IMR-90 (cell line): ENCODE data around the gene CCSER1. TPM values are rescaled to one million over a fixed set of nuclear protein-coding genes. Genes with fewer than 3 reads are reported as not detected.

Experiments used
- ATAC-seq: fragments of 200-7000 bp; cut with Tn5 transposase; 2 replicates; pipeline ENCODE4 v1.9.1; 2020; ENCODE audit warnings: low read depth, mild to moderate bottlenecking, moderate library complexity
- BruUV-seq: library from RNA; stranded (reverse); fragments of 400-500 nt; replicated peaks from 2 replicates; lab custom pipeline; 2021; lab: Mats Ljungman, UMichigan
- CTCF ChIA-PET: fragments of 300-600 bp; formaldehyde crosslinking; extraction: SDS; loops from one replicate; lab custom pipeline; 2021; ENCODE audit warnings: antibody characterized with exemption; lab: Yijun Ruan, JAX
- POLR2A ChIA-PET: fragments of 300-600 bp; sonication (Branson Sonifier 250); formaldehyde crosslinking; loops from one replicate; lab custom pipeline; 2022; ENCODE audit warnings: antibody characterized with exemption; ENCODE audit not compliant: unreplicated experiment; lab: Charles Lee
- DNase-seq: peaks from one replicate; pipeline ENCODE4 v3.0.0; 2013
- H2AFZ ChIP-seq: replicated peaks from 2 replicates; pipeline ENCODE3; 2013; ENCODE audit warnings: low read length, mild to moderate bottlenecking; ENCODE audit not compliant: poor library complexity
- H2AK5ac ChIP-seq: 2 replicates; pipeline ENCODE4 v1.6.1; 2013; ENCODE audit warnings: low read depth, low read length, inconsistent platforms
- H2AK9ac ChIP-seq: replicated peaks from 2 replicates; pipeline ENCODE3; 2013; ENCODE audit warnings: mild to moderate bottlenecking, low read depth, low read length, moderate library complexity; ENCODE audit not compliant: poor library complexity
- H2BK120ac ChIP-seq: 2 replicates; pipeline ENCODE4 v1.6.1; 2013; ENCODE audit warnings: low read depth, low read length, inconsistent platforms
- H2BK15ac ChIP-seq: 3 replicates; pipeline ENCODE4 v1.6.1; 2013; ENCODE audit warnings: low read depth, low read length, inconsistent platforms
- H2BK20ac ChIP-seq: 2 replicates; pipeline ENCODE4 v1.6.1; 2013; ENCODE audit warnings: low read depth, mild to moderate bottlenecking, inconsistent platforms, low read length, moderate library complexity
- H2BK5ac ChIP-seq: 2 replicates; pipeline ENCODE4 v1.6.1; 2013; ENCODE audit warnings: mild to moderate bottlenecking, low read depth, low read length, inconsistent platforms; ENCODE audit not compliant: poor library complexity, severe bottlenecking
- H3K14ac ChIP-seq: replicated peaks from 2 replicates; pipeline ENCODE4 v1.6.1; 2013; ENCODE audit warnings: low read depth, low read length, inconsistent platforms
- H3K18ac ChIP-seq: 2 replicates; pipeline ENCODE4 v1.6.1; 2013; ENCODE audit warnings: low read depth, low read length, control low read depth
- H3K23ac ChIP-seq: 2 replicates; pipeline ENCODE4 v1.6.1; 2013; ENCODE audit warnings: low read depth, low read length, inconsistent platforms
- H3K27ac ChIP-seq: 2 replicates; pipeline ENCODE4 v1.5.1; 2013; ENCODE audit warnings: mild to moderate bottlenecking, control low read depth, low read length; ENCODE audit not compliant: insufficient read depth
- H3K27me3 ChIP-seq: 2 replicates; pipeline ENCODE4 v1.6.1; 2013; ENCODE audit warnings: low read length; ENCODE audit not compliant: control insufficient read depth, insufficient read depth
- H3K36me3 ChIP-seq: 2 replicates; pipeline ENCODE4 v1.6.1; 2013; ENCODE audit warnings: low read length, mixed read lengths; ENCODE audit not compliant: control insufficient read depth, insufficient read depth
- H3K4ac ChIP-seq: 2 replicates; pipeline ENCODE4 v1.6.1; 2013; ENCODE audit warnings: low read depth, low read length, inconsistent platforms
- H3K4me1 ChIP-seq: 2 replicates; pipeline ENCODE4 v1.6.1; 2013; ENCODE audit warnings: low read length, mixed read lengths; ENCODE audit not compliant: control insufficient read depth, insufficient read depth
- H3K4me2 ChIP-seq: 2 replicates; pipeline ENCODE4 v1.6.1; 2013; ENCODE audit warnings: low read depth, mild to moderate bottlenecking, control low read depth, low read length, moderate library complexity
- H3K4me3 ChIP-seq: 2 replicates; pipeline ENCODE4 v1.5.1; 2013; ENCODE audit warnings: low read depth, mild to moderate bottlenecking, control low read depth, low read length, moderate library complexity; ENCODE audit not compliant: insufficient read depth
- H3K56ac ChIP-seq: 2 replicates; pipeline ENCODE4 v1.6.1; 2013; ENCODE audit warnings: low read length, inconsistent platforms; ENCODE audit not compliant: insufficient read depth; ENCODE audit errors: extremely low read depth
- H3K79me1 ChIP-seq, 2 experiments: 2 replicates each; pipeline ENCODE4 v1.6.1; 2013; ENCODE audit warnings: low read length in 2 of 2, inconsistent platforms in 1 of 2, low read depth in 1 of 2
- H3K9ac ChIP-seq: 2 replicates; pipeline ENCODE4 v1.6.1; 2013; ENCODE audit warnings: low read depth, low read length, control low read depth
- H3K9me1 ChIP-seq: 2 replicates; pipeline ENCODE4 v1.6.1; 2013; ENCODE audit warnings: low read length, inconsistent platforms; ENCODE audit not compliant: insufficient read depth
- H3K9me3 ChIP-seq: 2 replicates; pipeline ENCODE4 v1.6.1; 2013; ENCODE audit warnings: low read length; ENCODE audit not compliant: control insufficient read depth, insufficient read depth
- H4K20me1 ChIP-seq: 2 replicates; pipeline ENCODE4 v1.6.1; 2013; ENCODE audit warnings: low read length, inconsistent platforms; ENCODE audit not compliant: insufficient read depth
- H4K5ac ChIP-seq: 2 replicates; pipeline ENCODE4 v1.6.1; 2013; ENCODE audit warnings: mild to moderate bottlenecking, low read depth, low read length, control low read depth
- H4K8ac ChIP-seq, 2 experiments: 2 replicates each; pipeline ENCODE4 v1.6.1; 2013; ENCODE audit warnings: low read depth in 2 of 2, low read length in 2 of 2, control low read depth in 1 of 2, inconsistent platforms in 1 of 2
- H4K91ac ChIP-seq: 2 replicates; pipeline ENCODE4 v1.6.1; 2013; ENCODE audit warnings: low read depth, low read length, inconsistent platforms; ENCODE audit not compliant: insufficient read depth
- BHLHE40 ChIP-seq: fragments of 150-350 bp; IDR thresholded peaks from 2 replicates; pipeline ENCODE4 v1.6.1; 2016; ENCODE audit warnings: mild to moderate bottlenecking, low read depth, low read length
- CEBPB ChIP-seq: IDR thresholded peaks from 2 replicates; pipeline ENCODE4 v1.6.1; 2012; ENCODE audit warnings: low read depth, low read length, improper control_type of control experiment
- CHD1 ChIP-seq: IDR thresholded peaks from 2 replicates; pipeline ENCODE4 v1.6.1; 2012; ENCODE audit warnings: low read depth, low read length, improper control_type of control experiment
- ELK1 ChIP-seq: fragments of 150-350 bp; IDR thresholded peaks from 2 replicates; pipeline ENCODE4 v1.6.1; 2016; ENCODE audit warnings: low read depth, mild to moderate bottlenecking, low read length, moderate library complexity, borderline replicate concordance
- FOS ChIP-seq: fragments of 150-350 bp; IDR thresholded peaks from 2 replicates; pipeline ENCODE4 v1.6.1; 2016; ENCODE audit warnings: low read depth, low read length
- MAFK ChIP-seq: IDR thresholded peaks from 2 replicates; pipeline ENCODE4 v1.6.1; 2012; ENCODE audit warnings: low read depth, low read length, improper control_type of control experiment
- MAZ ChIP-seq: IDR thresholded peaks from 2 replicates; pipeline ENCODE4 v1.6.1; 2012; ENCODE audit warnings: low read depth, mild to moderate bottlenecking, low read length, improper control_type of control experiment, moderate library complexity, borderline replicate concordance
- MXI1 ChIP-seq: IDR thresholded peaks from 2 replicates; pipeline ENCODE4 v1.6.1; 2012; ENCODE audit warnings: low read depth, mild to moderate bottlenecking, low read length, moderate library complexity, borderline replicate concordance
- NFE2L2 ChIP-seq: fragments of 150-350 bp; IDR thresholded peaks from 2 replicates; pipeline ENCODE4 v1.6.1; 2016; ENCODE audit warnings: low read depth, mild to moderate bottlenecking, low read length
- POLR2A ChIP-seq: IDR thresholded peaks from 2 replicates; pipeline ENCODE4 v1.6.1; 2012; ENCODE audit warnings: mild to moderate bottlenecking, low read depth, low read length
- RAD21 ChIP-seq: IDR thresholded peaks from 2 replicates; pipeline ENCODE4 v1.6.1; 2012; ENCODE audit warnings: low read length, improper control_type of control experiment
- RCOR1 ChIP-seq: IDR thresholded peaks from 2 replicates; pipeline ENCODE4 v1.6.1; 2012; ENCODE audit warnings: mild to moderate bottlenecking, low read length, improper control_type of control experiment; ENCODE audit not compliant: insufficient replicate concordance
- RFX5 ChIP-seq: IDR thresholded peaks from 2 replicates; pipeline ENCODE4 v1.8.0; 2012; ENCODE audit warnings: low read depth, mild to moderate bottlenecking, low read length, moderate library complexity
- SMC3 ChIP-seq: fragments of 150-350 bp; IDR thresholded peaks from 2 replicates; pipeline ENCODE4 v1.6.1; 2016; ENCODE audit warnings: low read depth, mild to moderate bottlenecking, antibody characterized with exemption, low read length, moderate library complexity
- dilution Hi-C: fragments of 300-500 bp; cut with HindIII; formaldehyde crosslinking; loops from one replicate; pipeline ENCODE4 v1.14.3; 2018; ENCODE audit warnings: low sequenced_read_pairs; ENCODE audit not compliant: unreplicated experiment
- in situ Hi-C: fragments of 300-500 bp; cut with MboI; formaldehyde crosslinking; loops from 3 replicates; pipeline ENCODE4 v1.14.3; 2019; ENCODE audit warnings: low sequenced_read_pairs, inconsistent platforms, mixed read lengths
- intact Hi-C: fragments of 100-400 bp; cut with micrococcal nuclease; formaldehyde crosslinking; loops from 2 replicates; pipeline ENCODE4 v1.10.0; 2022
- polyA plus RNA-seq, 3 experiments: library from polyadenylated mRNA; depleted of rRNA; stranded (reverse); fragments of >200 nt; gene quantifications; 2 replicates each; pipeline ENCODE4 v1.2.3, GENCODE V29; 2012; ENCODE audit warnings: low replicate concordance in 1 of 3
- total RNA-seq: library from RNA; depleted of rRNA; stranded (reverse); fragments of >200 nt; gene quantifications from 2 replicates; pipeline ENCODE4 v1.2.3, GENCODE V29; 2012
- TF ChIP-seq, protein P1 (sequence below): conservative IDR thresholded peaks from 2 replicates; pipeline ENCODE4 v1.5.1; 2012; ENCODE audit warnings: mild to moderate bottlenecking, low read depth, low read length, improper control_type of control experiment
- TF ChIP-seq, protein P2 (sequence below): fragments of 150-350 bp; IDR thresholded peaks from 2 replicates; pipeline ENCODE4 v1.6.1; 2017; ENCODE audit warnings: mild to moderate bottlenecking, antibody characterized with exemption, low read length, low read depth

CCSER1 gene
- total and polyA plus RNA-seq, 2 of the 4 experiments (the other 2 are of a cell fraction): not detected

- Histone ChIP-seq H3K9me1 (no peaks in the 10 kb centered on the region), H3K18ac (no peak overlapping the region), H3K4me1 (no peaks in the 10 kb centered on the region), H3K9ac (no peak overlapping the region), H3K27me3 (no peaks in the 10 kb centered on the region), H2BK120ac (no peak overlapping the region), H4K8ac (no peak overlapping the region), H3K36me3 (no peaks in the 10 kb centered on the region), H3K23ac (no peak overlapping the region), H2BK20ac (no peak overlapping the region), H3K9me3 (no peaks in the 10 kb centered on the region), H3K27ac (no peak overlapping the region), H3K14ac (no peak overlapping the region), H3K4ac (no peak overlapping the region), H2AK5ac (no peak overlapping the region), H3K79me1 (no peaks in the 10 kb centered on the region), H2AFZ (no peak overlapping the region), H4K5ac (no peak overlapping the region), H2AK9ac (no peak overlapping the region), H4K20me1 (no peaks in the 10 kb centered on the region), H3K4me2 (no peak overlapping the region), H3K4me3 (no peak overlapping the region), H4K91ac (no peak overlapping the region), H3K56ac (no peak overlapping the region), H2BK15ac (no peak overlapping the region), H2BK5ac (no peak overlapping the region)
- DNase-seq (no peak), ATAC-seq (no peak)
- TF ChIP-seq MXI1 (no peak), RFX5 (no peak), POLR2A (no peak), RAD21 (no peak), MAFK (no peak), NFE2L2 (no peak), SMC3 (no peak), MAZ (no peak), FOS (no peak), BHLHE40 (no peak), ELK1 (no peak), RCOR1 (no peak), CHD1 (no peak), CEBPB (no peak)
- TF ChIP-seq, protein P1, sequence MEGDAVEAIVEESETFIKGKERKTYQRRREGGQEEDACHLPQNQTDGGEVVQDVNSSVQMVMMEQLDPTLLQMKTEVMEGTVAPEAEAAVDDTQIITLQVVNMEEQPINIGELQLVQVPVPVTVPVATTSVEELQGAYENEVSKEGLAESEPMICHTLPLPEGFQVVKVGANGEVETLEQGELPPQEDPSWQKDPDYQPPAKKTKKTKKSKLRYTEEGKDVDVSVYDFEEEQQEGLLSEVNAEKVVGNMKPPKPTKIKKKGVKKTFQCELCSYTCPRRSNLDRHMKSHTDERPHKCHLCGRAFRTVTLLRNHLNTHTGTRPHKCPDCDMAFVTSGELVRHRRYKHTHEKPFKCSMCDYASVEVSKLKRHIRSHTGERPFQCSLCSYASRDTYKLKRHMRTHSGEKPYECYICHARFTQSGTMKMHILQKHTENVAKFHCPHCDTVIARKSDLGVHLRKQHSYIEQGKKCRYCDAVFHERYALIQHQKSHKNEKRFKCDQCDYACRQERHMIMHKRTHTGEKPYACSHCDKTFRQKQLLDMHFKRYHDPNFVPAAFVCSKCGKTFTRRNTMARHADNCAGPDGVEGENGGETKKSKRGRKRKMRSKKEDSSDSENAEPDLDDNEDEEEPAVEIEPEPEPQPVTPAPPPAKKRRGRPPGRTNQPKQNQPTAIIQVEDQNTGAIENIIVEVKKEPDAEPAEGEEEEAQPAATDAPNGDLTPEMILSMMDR: no peak
- TF ChIP-seq, protein P2, sequence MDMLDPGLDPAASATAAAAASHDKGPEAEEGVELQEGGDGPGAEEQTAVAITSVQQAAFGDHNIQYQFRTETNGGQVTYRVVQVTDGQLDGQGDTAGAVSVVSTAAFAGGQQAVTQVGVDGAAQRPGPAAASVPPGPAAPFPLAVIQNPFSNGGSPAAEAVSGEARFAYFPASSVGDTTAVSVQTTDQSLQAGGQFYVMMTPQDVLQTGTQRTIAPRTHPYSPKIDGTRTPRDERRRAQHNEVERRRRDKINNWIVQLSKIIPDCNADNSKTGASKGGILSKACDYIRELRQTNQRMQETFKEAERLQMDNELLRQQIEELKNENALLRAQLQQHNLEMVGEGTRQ: no peak
- in situ Hi-C loops (no loop called here), intact Hi-C loops (no loop called here), dilution Hi-C loops (no loop called here)
- POLR2A ChIA-PET: no interaction called here
- no TSS peak for BruUV-seq
- CTCF ChIA-PET: no interaction called here
These were observed 1503.6 kb downstream of the CCSER1 start for GRCh38 chr4:91630764-91631163.
